Endodermal cell (in vitro differentiated cells): ENCODE results near the gene CDH26. TPM values are rescaled to one million over a fixed set of nuclear protein-coding genes. Genes with fewer than 3 reads are reported as not detected.

Source experiments
- DNase-seq: peaks from one replicate; pipeline ENCODE4 v3.0.0-alpha.2; 2017
- H3K27ac ChIP-seq: 2 replicates; pipeline ENCODE4 v1.5.1; 2013; ENCODE audit warnings: mild to moderate bottlenecking, low read depth, low read length, moderate library complexity
- H3K27me3 ChIP-seq: 2 replicates; pipeline ENCODE4 v1.6.1; 2013; ENCODE audit warnings: mild to moderate bottlenecking, low read length, moderate library complexity; ENCODE audit not compliant: insufficient read depth, control insufficient read depth, poor library complexity, severe bottlenecking
- H3K36me3 ChIP-seq: 2 replicates; pipeline ENCODE4 v1.7.0; 2013; ENCODE audit warnings: mild to moderate bottlenecking, low read length, moderate library complexity; ENCODE audit not compliant: control insufficient read depth, insufficient read depth
- H3K4me1 ChIP-seq: one replicate; pipeline ENCODE4 v1.7.0; 2013; ENCODE audit warnings: low read length; ENCODE audit not compliant: control insufficient read depth, insufficient read depth
- H3K4me3 ChIP-seq: 2 replicates; pipeline ENCODE4 v1.5.1; 2013; ENCODE audit warnings: mild to moderate bottlenecking, low read length, moderate library complexity
- H3K9ac ChIP-seq: 2 replicates; pipeline ENCODE4 v1.6.1; 2013; ENCODE audit warnings: mild to moderate bottlenecking, low read length, moderate library complexity; ENCODE audit not compliant: poor library complexity, severe bottlenecking; ENCODE audit errors: extremely low read depth
- H3K9me3 ChIP-seq: 2 replicates; pipeline ENCODE4 v1.6.1; 2013; ENCODE audit warnings: mild to moderate bottlenecking, low read length, moderate library complexity; ENCODE audit not compliant: control insufficient read depth
- H3K27ac Mint-ChIP-seq: 2 replicates; pipeline ENCODE4 v1.8.0; 2020; ENCODE audit warnings: mixed read lengths
- H3K27me3 Mint-ChIP-seq: 2 replicates; pipeline ENCODE4 v1.8.0; 2021; ENCODE audit warnings: mild to moderate bottlenecking, mixed read lengths; ENCODE audit not compliant: insufficient read depth
- H3K36me3 Mint-ChIP-seq: 2 replicates; pipeline ENCODE4 v1.8.0; 2020; ENCODE audit warnings: low read depth, mixed read lengths
- H3K4me1 Mint-ChIP-seq: 2 replicates; pipeline ENCODE4 v1.8.0; 2020; ENCODE audit warnings: mixed read lengths
- H3K4me3 Mint-ChIP-seq: 2 replicates; pipeline ENCODE4 v1.8.0; 2020; ENCODE audit warnings: mild to moderate bottlenecking, moderate library complexity, mixed read lengths
- H3K9me3 Mint-ChIP-seq: 2 replicates; pipeline ENCODE4 v1.8.0; 2020; ENCODE audit warnings: mild to moderate bottlenecking, mixed read lengths
- CTCF ChIP-seq: fragments of 200-600 bp; sonication (generic); conservative IDR thresholded peaks from 2 replicates; pipeline ENCODE4 v1.5.0; 2021; ENCODE audit warnings: antibody characterized with exemption, mild to moderate bottlenecking
- WGBS, 2 experiments: methylation state at CpG; one replicate each; pipeline versions ENCODE4 v1.1.5 to v1.1.7; 2013; ENCODE audit warnings: missing lambda C conversion rate in 2 of 2, mixed read lengths in 1 of 2; ENCODE audit not compliant: insufficient coverage in 1 of 2, insufficient read length in 1 of 2; 5-methylcytosine and 5-hydroxymethylcytosine counted together
- total RNA-seq, 2 donors: library from RNA; stranded (reverse); fragmentation: NEBNext Ultra II Directional in 1 of 2; extraction: Animal tissue kit (Norgen Biotek cat#: 25700) in 1 of 2; gene quantifications; 2 replicates in 1 of 2; 3 replicates in 1 of 2; pipeline ENCODE4 v1.2.1, GENCODE V29; 2021

CDH26 gene
- total RNA-seq, 2 donors from 2014 or later, result 0.97 to 2.0 TPM

- Histone ChIP-seq H3K9me3 (no peaks in the 10 kb centered on the region), H3K9ac (no peak overlapping the region), H3K27ac (no peak overlapping the region), H3K4me1 (no peaks in the 10 kb centered on the region), H3K36me3 (no peaks in the 10 kb centered on the region), H3K27me3 (no peaks in the 10 kb centered on the region), H3K4me3 (no peak overlapping the region)
- Mint-ChIP-seq H3K9me3 (no peaks in the 10 kb centered on the region), H3K27me3 (peaks cover 30% of the 10 kb centered on the region), H3K4me3 (no peak overlapping the region), H3K36me3 (no peaks in the 10 kb centered on the region), H3K4me1 (peaks cover 6% of the 10 kb centered on the region), H3K27ac (no peak overlapping the region)
- WGBS, 2 experiments, result 88 to 95% methylated on average over 1 to 3 of the region's 3 CpGs
- DNase-seq, result peak; percentile 29
- no peak for TF ChIP-seq CTCF
Measured at GRCh38 chr20:60051911-60052310, 93.7 kb downstream of the CDH26 start.

GRCh38 chr20:60052322-60052721, 94.1 kb downstream of the CDH26 start:
- no peak for TF ChIP-seq CTCF
- peaks cover 6% of the 10 kb centered on the region for H3K4me1 Mint-ChIP-seq
- Histone ChIP-seq H3K27ac (no peak overlapping the region), H3K4me1 (no peaks in the 10 kb centered on the region), H3K9me3 (no peaks in the 10 kb centered on the region), H3K4me3 (no peak overlapping the region), H3K27me3 (no peaks in the 10 kb centered on the region), H3K36me3 (no peaks in the 10 kb centered on the region), H3K9ac (no peak overlapping the region)
- no peaks in the 10 kb centered on the region for H3K9me3 Mint-ChIP-seq
- H3K27ac Mint-ChIP-seq, result no peak overlapping the region
- no peak overlapping the region for H3K4me3 Mint-ChIP-seq
- 92% methylated on average over 2 to 3 of the region's 3 CpGs for WGBS, 2 experiments
- H3K36me3 Mint-ChIP-seq, result no peaks in the 10 kb centered on the region
- peak; percentile 37 for DNase-seq
- peaks cover 26% of the 10 kb centered on the region for H3K27me3 Mint-ChIP-seq

- TF ChIP-seq CTCF, result no peak
- H3K27ac ChIP-seq, result no peak overlapping the region
- WGBS, 2 experiments, result 89 to 90% methylated on average over 5 to 16 of the region's 16 CpGs
- H3K4me3 ChIP-seq, result no peak overlapping the region
- Mint-ChIP-seq H3K4me1 (peaks cover 10% of the 10 kb centered on the region), H3K27ac (no peak overlapping the region), H3K27me3 (peaks cover 18% of the 10 kb centered on the region), H3K4me3 (no peak overlapping the region), H3K36me3 (no peaks in the 10 kb centered on the region), H3K9me3 (no peaks in the 10 kb centered on the region)
- H3K36me3 ChIP-seq, result no peaks in the 10 kb centered on the region
- DNase-seq, result peak; percentile 25
- no peak overlapping the region for H3K9ac ChIP-seq
- H3K27me3 ChIP-seq, result no peaks in the 10 kb centered on the region
- H3K4me1 ChIP-seq, result no peaks in the 10 kb centered on the region
- no peaks in the 10 kb centered on the region for H3K9me3 ChIP-seq
Measured at GRCh38 chr20:60053125-60053817, 95.0 kb downstream of the CDH26 start.
